SHP77 treated with DMSO at 0.1 percent for 48 hours (cell line): Measurements from ENCODE around the gene CALY.

Experiments used
- DNase-seq: peaks from one replicate; lab custom pipeline; 2025; lab: John Stamatoyannopoulos, UW

CALY gene

GRCh38 chr10:133285217-133285616, 51.5 kb downstream of the CALY start:
- DNase-seq = no peak

- DNase-seq = no peak
These were observed 52.8 kb downstream of the CALY start for GRCh38 chr10:133283931-133284330.

- DNase-seq = no peak
These were observed 53.8 kb downstream of the CALY start for GRCh38 chr10:133282846-133283390.

- no peak for DNase-seq
These were observed 54.9 kb downstream of the CALY start for GRCh38 chr10:133281628-133282372.

- DNase-seq = no peak
These were observed 55.6 kb downstream of the CALY start for GRCh38 chr10:133281084-133281483.

GRCh38 chr10:133280391-133281059, 56.2 kb downstream of the CALY start:
- DNase-seq = no peak

- no peak for DNase-seq
These were observed 57.1 kb downstream of the CALY start for GRCh38 chr10:133279326-133280226.

- no peak for DNase-seq
These were observed 58.0 kb downstream of the CALY start for GRCh38 chr10:133278577-133279265.

- no peak for DNase-seq
These were observed 58.6 kb downstream of the CALY start for GRCh38 chr10:133277993-133278576.

GRCh38 chr10:133277277-133277992, 59.3 kb downstream of the CALY start:
- DNase-seq = no peak

- DNase-seq = no peak
These were observed 60.1 kb downstream of the CALY start, which contains the start of gene ADAM8 for GRCh38 chr10:133276435-133277201. ADAM8 (minus strand) TSS chr10:133276868; CDS start chr10:133276817, 51 bp downstream.

- no peak for DNase-seq
These were observed 60.6 kb downstream of the CALY start for GRCh38 chr10:133276100-133276434.

GRCh38 chr10:133275684-133276092, 61.0 kb downstream of the CALY start:
- DNase-seq = no peak

GRCh38 chr10:133274751-133275683, 61.7 kb downstream of the CALY start:
- DNase-seq = no peak
